ENCODE measurements around the gene COX7C.

COX7C gene

DNA sequence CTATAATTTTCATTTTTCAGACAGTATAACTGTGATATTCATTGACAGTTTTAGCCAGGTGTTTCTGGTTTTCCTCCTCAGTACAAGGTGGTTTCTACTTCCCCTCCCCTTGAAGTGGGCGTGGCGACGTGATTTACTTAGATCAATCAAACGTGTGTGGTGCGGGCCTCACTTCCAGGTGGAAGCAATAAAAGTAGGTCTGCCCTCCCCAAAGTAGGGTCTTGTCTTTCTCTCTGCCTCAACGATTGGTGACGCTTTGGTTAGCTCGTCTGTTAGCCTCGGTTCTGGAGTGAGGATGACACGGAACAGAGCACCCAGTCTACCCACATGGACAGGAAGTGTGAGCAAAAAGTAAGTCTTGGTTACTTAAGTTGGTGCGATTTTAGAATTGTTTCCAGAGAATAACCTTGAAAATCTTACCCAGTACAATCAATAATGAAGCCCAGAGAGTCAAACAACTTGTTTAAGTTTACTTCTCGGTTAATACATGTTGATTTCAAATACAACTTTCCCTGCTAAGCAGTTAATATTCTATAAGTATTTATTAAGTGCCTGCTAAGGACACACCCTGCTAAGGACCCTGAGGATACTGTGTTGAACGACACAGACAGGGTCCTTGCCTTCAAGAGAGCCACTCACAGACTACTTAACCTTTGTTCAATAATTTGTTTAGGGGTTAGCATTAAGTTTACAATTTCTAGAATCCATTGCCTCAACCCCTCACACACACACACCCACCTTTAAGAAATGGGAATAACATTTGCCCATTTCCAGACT is 48.4 kb downstream of the COX7C start:
- no peaks in the 10 kb centered on the region for H3K4me1 ChIP-seq (ENCODE audit: control insufficient read depth, insufficient read depth, low read length)
- no peaks in the 10 kb centered on the region for H3K36me3 ChIP-seq (ENCODE audit: control insufficient read depth, insufficient read depth, low read length)
- H3K27ac ChIP-seq (ENCODE audit: low read depth, low read length), result no peak overlapping the region
- H3K27me3 ChIP-seq (ENCODE audit: control insufficient read depth, insufficient read depth, low read length), result no peaks in the 10 kb centered on the region
- H3K9me3 ChIP-seq (ENCODE audit: control insufficient read depth, insufficient read depth, low read depth, low read length), result no peaks in the 10 kb centered on the region
- no peak overlapping the region for H3K9ac ChIP-seq (ENCODE audit: low read length)
- H3K4me3 ChIP-seq (ENCODE audit: low read depth, low read length), result peak overlapping the region; percentile 39; the same call in 1 of the 2 replicates

DNA sequence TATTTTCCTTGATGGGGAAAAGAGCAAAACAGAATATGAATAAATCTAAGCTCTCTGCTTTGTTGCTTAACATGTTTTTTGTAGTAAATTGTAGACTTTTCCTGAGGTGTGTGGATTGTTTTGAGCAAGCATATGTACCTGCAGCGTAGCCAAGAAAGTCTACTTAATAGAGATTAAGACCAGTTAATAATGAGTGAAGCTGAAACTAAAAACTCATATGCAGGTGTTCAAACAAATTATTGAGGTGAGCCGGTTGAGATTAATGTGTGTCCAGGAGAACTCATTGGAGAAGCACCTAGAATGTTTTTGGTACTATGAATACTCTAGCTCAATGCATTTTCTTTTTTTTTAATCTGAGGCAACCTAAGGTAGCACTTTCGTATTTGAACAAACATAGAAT is 49.2 kb downstream of the COX7C start:
- Histone ChIP-seq H3K4me3 (ENCODE audit: low read depth, low read length) (peak overlapping the region; percentile 39; the same call in 1 of the 2 replicates), H3K4me1 (ENCODE audit: control insufficient read depth, insufficient read depth, low read length) (no peaks in the 10 kb centered on the region), H3K9ac (ENCODE audit: low read length) (no peak overlapping the region), H3K36me3 (ENCODE audit: control insufficient read depth, insufficient read depth, low read length) (no peaks in the 10 kb centered on the region), H3K27ac (ENCODE audit: low read depth, low read length) (no peak overlapping the region), H3K9me3 (ENCODE audit: control insufficient read depth, insufficient read depth, low read depth, low read length) (no peaks in the 10 kb centered on the region), H3K27me3 (ENCODE audit: control insufficient read depth, insufficient read depth, low read length) (no peaks in the 10 kb centered on the region)

Data from HUES6 (cell line).